Activated CD8-positive, alpha-beta memory T cell treated with anti-CD3 and anti-CD28 coated beads, Interleukin-2, amount 50 U/mL, for 4 hours (primary cell): ENCODE data around the gene ATXN2.
"Not testable (repeated sequence)": the region's sequence is repeated elsewhere in the genome, so short reads cannot be mapped to it uniquely, and the experiment has no call there.

Source experiments
- DNase-seq: peaks from one replicate; pipeline ENCODE4 v3.0.0-alpha.2; 2020

The ATXN2 gene, protein sequence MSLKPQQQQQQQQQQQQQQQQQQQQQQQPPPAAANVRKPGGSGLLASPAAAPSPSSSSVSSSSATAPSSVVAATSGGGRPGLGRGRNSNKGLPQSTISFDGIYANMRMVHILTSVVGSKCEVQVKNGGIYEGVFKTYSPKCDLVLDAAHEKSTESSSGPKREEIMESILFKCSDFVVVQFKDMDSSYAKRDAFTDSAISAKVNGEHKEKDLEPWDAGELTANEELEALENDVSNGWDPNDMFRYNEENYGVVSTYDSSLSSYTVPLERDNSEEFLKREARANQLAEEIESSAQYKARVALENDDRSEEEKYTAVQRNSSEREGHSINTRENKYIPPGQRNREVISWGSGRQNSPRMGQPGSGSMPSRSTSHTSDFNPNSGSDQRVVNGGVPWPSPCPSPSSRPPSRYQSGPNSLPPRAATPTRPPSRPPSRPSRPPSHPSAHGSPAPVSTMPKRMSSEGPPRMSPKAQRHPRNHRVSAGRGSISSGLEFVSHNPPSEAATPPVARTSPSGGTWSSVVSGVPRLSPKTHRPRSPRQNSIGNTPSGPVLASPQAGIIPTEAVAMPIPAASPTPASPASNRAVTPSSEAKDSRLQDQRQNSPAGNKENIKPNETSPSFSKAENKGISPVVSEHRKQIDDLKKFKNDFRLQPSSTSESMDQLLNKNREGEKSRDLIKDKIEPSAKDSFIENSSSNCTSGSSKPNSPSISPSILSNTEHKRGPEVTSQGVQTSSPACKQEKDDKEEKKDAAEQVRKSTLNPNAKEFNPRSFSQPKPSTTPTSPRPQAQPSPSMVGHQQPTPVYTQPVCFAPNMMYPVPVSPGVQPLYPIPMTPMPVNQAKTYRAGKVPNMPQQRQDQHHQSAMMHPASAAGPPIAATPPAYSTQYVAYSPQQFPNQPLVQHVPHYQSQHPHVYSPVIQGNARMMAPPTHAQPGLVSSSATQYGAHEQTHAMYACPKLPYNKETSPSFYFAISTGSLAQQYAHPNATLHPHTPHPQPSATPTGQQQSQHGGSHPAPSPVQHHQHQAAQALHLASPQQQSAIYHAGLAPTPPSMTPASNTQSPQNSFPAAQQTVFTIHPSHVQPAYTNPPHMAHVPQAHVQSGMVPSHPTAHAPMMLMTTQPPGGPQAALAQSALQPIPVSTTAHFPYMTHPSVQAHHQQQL

DNA sequence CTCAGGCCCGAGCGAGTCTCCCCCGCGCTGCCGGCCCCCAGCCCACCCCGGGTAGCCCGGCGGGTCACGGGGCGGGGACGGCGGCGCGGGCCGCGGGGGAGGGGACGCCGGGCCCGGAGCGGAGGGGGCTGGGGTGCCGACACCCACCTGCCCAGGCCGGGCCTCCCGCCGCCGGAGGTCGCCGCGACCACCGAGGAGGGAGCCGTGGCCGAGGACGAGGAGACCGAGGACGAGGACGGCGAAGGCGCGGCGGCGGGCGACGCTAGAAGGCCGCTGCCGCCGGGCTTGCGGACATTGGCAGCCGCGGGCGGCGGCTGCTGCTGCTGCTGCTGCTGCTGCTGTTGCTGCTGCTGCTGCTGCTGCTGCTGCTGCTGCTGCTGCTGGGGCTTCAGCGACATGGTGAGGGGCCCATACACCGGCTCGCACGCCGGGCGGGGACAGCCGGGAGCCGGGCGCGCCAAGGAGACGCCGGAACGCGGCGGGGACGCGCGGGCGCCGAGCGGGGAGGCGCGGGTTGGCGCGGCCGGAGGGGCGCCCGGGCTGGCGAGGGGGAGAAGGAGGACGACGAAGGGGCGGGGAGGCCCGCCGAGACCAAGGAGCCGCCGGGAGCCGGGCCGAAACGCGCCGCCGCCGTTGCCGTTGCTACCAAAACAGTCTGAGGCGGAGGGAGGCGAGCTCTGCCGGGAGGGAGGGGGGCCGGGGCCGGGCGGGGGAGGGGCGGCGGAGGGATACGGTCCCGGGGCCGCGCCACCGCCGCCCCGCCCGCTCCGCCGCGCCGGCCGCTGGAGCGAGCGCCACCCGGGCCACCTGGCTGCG, at the start of gene ATXN2:
Gene ATXN2, minus strand, starts transcription at position 679 of the 816 bp plus-strand sequence. Its CDS starts 281 bp downstream, at position 398.
- DNase-seq = peak; percentile 65

DNA sequence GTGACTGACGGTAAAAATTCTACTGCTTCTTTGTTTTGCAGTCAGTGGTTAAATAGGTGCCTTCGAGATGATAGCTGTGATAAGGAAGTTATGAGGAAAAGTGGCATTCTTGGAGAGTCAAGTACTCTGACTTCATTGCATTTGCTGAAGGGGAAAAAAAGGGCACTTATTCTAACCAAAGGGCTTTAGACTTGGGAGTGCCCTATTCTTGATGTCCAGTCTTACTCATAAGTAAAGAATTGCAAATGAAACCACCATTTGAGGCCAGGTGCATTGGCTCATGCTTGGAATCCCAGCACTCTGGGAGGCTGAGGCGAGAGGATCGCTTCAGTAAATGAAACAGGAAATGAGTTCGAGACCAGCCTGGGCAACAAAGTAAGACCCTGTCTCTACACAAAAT, 46.3 kb upstream of the ATXN2 start:
- DNase-seq = no peak

DNA sequence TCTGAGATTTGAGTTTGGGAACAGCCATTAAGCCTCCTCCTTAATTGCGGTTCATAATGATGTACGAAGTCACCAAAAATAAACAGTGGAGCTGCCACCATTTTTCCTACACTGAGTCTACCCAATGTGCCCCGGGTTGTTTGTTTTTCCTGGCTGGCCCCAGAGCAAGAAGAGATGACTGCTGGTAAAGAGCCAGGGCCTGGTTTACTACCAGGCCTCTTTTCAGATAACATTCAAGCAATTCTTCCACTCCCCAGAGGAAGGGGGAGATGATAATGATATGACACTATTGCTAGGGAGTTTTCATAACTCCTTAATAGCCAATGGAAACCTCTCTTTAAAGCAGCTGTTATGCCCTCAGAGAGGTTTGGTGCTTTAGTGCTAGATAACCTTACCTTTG, 44.3 kb upstream of the ATXN2 start:
- no peak for DNase-seq

DNA sequence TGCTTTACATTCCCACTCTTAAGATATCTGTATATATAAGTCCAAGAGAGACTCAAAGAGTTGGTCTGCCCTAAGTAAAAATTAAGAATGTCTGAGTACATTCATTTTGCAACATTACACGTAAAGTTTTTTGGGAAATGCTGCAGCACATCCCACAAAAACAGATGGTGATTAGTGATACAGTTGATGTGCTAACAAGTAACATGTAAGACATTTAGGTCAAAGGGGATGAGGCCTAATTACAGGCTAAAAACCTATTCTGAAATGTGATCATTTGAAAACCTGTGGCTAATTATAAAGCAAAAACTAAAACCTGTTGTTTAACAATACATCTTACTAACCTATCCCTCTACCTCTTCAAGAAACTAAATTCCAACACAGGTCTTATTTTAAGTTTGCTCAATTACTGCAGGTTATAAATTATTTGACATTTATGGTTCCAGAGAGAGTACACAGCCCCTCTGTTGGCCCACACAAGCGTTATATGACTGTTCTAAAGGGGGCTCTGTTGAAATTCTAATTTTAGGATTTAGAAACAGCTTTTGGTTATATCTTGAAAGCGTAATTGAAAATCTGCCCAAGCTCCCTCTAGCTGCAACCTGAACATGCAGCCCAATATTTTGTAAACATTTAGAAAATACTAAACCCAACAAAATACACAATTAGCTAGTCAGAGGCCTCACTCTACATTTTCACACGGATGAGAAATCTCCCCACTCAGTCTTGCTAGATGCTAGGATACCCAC, 43.7 kb upstream of the ATXN2 start:
- DNase-seq = no peak

DNA sequence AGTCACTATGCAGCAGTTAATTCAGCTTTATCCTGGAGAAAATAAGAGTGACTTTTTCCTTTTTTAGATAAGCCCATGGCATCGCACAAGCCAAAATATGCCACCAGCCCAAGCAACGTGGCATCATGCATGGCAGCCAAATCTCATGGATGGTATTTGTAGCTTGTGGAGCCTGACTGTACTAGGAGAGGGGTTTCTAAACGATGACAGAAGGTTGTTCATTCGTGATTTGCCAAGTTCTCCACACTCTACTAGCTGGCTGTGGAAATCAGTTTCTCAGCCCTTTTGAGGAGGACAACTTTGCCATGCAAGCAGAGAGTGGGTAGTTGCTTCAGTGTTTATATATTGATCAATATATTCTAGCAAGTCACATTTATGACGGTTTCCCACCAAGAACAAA, 41.4 kb upstream of the ATXN2 start:
- DNase-seq = no peak

DNA sequence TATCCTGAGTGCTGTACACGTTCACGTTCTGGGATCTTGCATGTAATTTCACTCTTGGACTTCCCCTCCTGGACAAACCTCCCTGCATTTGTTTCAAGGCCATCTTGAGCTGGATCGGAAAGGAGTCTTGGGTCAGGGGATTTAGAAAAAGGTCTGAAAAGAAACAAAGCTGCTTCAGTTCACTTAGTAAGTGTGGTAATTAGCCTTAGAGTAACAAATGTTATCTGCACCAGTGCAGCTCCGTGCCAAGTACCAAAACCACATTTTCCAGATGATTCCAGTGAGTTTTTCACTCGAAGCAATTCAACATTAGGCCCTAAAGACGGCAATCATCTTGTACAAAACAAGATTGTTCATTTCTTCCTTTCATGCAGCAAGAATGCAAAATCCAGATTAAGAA, 39.4 kb upstream of the ATXN2 start:
- DNase-seq = no peak

DNA sequence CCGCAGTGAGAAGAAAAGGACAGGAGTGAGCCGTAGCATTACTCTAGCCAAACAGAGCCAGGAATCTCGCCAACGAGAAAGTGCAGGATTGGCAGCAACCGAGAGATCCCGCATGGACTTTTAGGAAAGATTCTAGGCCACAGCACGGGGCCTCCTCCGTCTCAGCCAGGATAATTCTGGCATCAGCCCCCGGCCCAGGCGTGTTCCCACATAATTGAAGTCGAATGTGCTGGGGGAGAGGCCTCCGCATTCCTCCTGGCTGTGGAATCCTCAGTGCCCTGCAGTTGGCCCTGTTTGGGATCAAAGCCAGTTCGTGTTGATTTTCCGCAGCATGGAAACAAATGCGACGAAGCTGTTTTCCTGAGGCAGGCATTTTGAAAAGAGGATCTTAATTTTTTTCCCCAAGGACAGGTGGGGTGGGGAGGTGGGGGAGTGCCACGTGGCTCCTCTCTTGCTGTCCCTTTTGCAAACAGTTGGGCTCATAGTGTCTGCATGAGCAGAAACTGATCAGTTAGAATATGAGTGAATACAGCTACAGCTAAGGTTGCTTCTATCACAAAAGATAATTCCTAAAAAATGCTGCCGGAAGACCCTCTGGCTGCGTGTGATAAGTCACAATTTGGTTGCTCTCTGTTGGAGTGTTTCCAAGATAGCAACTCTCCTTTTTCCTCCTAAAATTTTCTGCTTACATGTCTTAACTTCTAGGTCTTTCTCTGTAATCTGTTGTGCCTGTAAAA, 37.3 kb upstream of the ATXN2 start:
- DNase-seq = no peak

DNA sequence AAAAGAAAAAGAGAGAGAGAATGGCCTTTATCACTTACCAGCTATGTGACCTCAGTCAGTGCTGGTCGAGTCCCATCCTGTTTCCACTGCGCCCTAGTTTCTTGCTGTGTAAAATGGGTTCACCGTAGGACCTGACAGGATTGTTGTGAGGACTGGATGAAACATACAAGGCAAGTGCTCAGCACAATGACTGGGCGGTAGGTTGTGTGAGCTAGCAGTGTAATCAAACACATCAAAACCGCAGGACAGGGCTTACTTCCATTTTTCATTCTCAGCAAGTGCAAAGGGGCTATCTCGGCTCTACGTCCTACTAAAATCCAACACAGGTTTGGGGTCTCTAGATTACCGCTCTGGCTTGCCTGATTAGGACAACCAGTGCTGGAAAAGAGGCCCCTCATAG, 36.4 kb upstream of the ATXN2 start:
- no peak for DNase-seq

DNA sequence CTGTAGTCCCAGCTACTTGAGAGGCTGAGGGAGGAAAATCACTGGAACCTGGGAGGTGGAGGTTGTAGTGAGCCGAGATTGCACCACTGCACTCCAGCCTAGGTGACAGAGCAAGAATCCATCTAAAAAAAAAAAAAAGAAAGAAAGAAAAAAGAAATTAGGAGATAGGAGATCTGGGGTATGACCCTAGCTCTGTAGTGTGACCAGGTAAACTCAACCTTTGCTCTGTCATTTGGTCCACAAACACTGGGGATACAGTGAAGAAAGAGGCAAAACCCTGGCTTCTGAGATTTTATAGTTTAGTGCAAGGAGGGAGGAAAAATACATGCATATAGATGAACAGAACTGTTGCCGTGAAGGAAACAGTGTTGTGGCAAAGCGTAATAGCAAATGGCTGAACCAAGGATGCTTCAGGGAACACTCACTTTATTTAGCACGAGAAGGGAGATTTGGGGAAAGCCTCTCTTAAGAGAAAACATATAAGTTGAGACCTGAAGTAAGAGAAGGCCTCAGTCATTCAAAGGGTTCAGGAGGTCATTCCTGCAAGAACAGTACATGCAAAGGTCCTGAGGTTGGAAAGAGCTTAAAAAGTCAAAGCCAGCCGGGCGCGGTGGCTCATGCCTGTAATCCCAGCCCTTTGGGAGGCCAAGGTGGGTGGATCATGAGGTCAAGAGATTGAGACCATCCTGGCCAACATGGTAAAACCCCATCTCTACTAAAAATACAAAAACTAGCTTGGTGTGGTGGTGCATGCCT, 29.6 kb upstream of the ATXN2 start:
- DNase-seq = no peak

DNA sequence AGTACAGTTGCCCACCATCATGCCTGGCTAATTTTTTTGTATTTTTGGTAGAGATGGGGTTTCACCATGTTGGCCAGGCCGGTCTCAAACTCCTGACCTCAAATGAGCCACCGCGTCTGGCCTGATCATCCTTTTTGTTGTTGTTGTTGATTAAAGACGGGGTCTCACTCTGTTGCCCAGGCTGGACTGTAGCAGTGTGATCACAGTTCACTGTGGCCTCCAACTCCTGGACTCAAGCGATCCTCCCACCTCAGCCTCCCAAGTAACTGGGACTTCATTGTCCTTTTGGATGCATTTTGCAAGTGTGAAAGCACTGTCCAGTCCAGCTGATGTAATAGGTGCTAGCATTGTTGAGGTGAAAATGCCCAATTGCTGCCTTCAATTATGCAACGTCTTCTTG, 27.1 kb upstream of the ATXN2 start:
- DNase-seq = no peak

DNA sequence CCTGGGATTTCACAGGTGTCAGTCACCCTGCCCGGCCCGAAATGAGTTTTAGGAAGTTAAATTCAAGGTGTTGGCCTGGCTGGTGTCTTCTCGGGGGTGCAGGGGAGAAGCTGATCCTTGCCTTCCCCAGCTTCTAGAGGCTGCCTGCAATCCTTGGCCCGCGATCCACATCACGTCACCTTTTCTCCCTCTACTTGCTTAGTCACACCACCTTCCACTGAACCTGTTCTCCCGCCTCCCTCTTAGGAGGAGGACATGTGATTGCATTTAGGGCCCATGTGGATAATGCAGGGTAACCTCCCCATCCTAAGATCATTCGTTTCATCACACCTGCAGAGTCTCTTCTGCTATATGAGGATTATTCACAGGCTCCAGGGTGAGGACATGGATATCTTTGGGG, 25.4 kb upstream of the ATXN2 start:
- no peak for DNase-seq

DNA sequence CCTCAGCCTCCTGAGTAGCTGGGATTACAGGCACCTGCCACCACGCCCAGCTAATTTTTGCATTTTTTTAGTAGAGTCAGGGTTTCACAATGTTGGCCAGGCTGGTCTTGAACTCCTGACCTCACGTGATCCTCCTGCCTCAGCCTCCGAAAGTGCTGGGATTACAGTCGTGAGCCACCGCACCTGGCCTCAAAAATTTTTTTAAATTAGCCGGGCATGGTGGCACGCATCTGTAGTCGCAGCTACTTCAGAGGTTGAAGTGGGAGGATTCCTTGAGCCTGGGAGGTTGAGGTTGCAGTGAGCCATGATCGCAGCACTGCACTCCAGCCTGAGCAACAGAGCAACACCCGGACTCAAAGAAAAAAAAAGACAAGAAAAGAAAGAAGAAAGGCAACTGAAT, 18.7 kb upstream of the ATXN2 start:
- DNase-seq = not testable (repeated sequence)

DNA sequence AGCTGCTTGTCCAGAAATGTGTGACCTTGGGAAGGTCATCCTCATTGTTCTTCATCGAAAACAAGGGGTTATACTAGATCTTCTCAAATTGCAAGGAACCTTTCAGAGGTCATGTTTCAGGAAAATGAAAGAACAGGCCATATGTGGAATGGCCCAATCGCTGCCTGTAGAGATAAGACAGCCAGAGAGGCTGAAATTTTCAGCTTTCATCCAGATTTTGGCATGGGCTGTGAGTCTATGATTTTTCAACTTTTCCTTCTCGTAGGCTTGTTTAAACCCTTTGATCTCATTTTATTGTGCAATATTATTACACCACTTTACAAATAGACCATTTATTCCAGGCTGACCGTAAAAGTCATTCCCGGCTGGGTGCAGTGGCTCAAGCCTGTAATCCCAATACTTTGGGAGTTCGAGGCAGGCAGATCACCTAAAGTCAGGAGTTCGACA, 17.1 kb upstream of the ATXN2 start:
- no peak for DNase-seq

DNA sequence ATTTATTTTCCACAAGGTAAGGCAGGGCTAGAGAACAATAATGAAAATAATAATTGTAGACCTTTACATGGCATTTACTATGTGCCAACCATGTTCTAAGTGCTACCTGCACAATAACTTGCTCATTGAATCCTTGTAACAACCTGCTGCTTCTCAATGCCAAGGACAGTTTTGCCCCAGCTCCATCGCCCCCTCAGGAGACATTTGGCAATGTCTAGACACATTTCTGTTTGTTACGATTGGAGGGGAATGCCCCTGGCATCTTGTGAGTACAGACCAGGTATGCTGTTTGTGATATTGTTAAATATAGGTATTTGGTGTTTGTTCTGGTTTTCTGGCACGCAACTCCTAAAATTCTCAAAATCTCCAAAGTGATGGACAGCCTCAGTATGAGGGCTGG, 8.1 kb upstream of the ATXN2 start:
- no peak for DNase-seq

DNA sequence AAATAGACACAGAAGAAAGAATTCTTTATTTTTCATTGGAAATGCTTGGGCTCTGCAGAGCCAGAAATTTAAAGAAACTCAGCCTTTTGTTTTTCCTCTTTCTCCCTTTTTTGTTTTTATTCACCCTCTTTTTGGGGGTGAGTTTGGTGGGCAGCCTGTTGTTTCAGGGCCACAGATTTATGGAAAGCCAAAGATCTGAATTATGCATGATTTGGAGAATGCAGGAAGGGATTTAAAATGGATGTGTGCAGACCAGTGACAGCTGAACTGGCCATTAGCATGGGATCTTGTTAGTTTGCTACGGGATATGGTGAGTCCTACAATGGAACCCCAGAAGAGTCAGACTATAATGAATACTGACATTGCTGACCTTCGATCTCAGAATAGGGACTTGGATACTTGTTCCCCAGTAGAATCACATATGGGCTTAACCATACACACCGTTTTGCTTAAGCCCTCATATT, 7.7 kb upstream of the ATXN2 start:
- no peak for DNase-seq

DNA sequence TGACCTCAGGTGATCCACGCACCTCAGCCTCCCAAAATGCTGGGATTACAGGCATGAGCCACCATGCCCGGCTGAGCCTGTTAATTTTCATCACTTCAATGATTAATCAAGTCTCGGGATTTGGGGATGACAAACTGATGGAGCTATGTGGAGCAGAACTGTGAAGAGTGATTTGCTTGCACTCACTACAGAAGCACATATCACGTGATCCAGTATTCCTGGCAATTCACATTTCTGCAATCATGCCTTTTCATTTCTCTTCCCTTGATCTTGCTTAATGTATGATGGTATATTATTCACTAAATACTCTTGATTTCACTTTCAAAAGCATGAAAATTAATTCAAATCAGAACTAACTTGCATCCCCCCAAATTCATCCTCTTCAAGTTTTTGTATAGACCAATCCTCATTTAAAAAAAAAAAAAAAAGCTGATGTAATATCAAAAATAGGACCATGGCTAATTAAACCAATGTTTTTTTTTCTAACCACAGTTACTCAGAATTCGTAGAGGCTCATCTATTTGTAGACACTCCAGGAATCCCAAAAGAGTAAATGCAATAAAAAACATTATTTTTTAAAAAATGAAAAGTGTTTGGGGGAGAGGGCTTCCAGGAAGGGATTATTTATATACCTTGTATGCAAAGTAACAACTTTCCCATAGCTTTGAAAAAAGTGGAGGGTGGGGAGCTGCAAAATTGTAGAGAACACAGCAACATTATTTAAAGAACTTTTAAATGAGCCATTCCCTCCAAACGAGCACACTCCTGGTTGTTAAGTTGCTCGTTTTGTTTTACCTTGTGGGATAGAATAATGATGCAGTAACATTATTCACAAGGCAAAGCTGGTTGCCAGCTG, 7.0 kb upstream of the ATXN2 start:
- DNase-seq = no peak

DNA sequence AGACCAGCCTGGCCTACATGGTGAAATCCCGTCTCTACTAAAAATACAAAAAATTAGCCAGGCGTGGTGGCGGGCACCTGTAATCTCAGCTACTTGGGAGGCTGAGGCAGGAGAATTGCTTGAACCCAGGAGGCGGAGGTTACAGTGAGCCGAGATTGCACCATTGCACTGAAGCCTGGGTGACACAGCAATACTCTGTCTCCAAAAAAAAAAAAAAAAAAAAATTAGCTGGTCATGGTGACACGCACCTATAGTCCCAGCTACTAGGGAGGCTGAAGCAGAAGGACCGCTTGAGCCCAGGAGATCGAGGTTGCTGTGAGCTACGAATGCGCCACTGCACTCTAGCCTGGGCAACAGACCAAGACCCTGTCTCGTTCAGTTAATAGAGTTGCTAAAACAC, 3.7 kb upstream of the ATXN2 start:
- not testable (repeated sequence) for DNase-seq

DNA sequence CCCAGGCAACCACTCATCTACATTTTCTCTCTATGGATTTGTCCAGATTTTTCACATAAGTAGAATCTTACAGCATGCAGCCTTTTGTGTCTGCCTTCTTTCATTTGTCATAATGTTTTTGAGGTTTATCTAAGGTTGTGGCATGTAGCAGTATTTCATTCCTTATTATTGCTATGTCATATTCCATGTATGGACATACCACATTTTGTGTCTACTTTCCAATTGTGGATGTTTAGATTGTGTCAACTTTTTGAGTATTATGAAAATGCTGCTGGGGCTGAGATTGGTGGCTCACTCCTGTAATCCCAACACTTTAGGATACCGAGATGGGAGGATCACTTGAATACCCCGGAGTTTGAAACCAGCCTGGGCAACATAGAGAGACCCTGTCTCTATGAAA, 3.2 kb upstream of the ATXN2 start:
- no peak for DNase-seq

DNA sequence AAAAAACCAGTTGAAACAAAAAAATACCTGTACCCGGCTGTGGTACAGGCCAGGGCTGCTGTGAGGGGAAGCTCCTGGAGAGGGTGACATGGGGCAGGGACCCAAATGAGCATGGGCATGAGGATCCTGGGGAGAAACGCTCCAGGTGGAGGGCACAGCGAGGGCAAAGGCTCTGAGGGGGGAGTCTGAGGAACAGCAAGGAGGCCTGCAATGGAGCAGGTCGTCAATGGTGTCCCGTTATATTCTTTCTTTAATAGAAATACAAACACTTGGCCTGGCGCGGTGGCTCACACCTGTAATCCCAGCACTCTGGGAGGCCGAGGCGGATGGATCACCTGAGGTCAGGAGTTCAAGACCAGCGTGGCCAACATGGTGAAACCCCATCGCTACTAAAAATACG, 1.9 kb upstream of the ATXN2 start:
- not testable (repeated sequence) for DNase-seq
